Peyer's patch (tissue), 4 donors: ENCODE data around the gene TBCD. TPM values are rescaled to one million over a fixed set of nuclear protein-coding genes. Genes with fewer than 3 reads are reported as not detected.

Experiments used
- DNase-seq, 3 donors: peaks; one replicate each; pipeline ENCODE4 v3.0.0-alpha.2; 2017 to 2019
- H3K27ac ChIP-seq, 4 donors: fragments of 200-600 bp; sonication (generic); one replicate each; pipeline ENCODE4 v1.5.1; 2016 to 2019
- H3K27me3 ChIP-seq, 2 donors: fragments of 200-600 bp; sonication (generic); one replicate each; pipeline ENCODE4 v1.5.1; 2019
- H3K36me3 ChIP-seq, 3 donors: fragments of 200-600 bp; sonication (generic); one replicate each; pipeline ENCODE4 v1.5.1; 2016 to 2019
- H3K4me1 ChIP-seq, 4 donors: fragments of 200-600 bp; sonication (generic); one replicate each; pipeline ENCODE4 v1.5.1; 2016 to 2019
- H3K4me3 ChIP-seq, 4 donors: fragments of 200-600 bp; sonication (generic); 1 replicate in 3 of 4; 2 replicates in 1 of 4; pipeline ENCODE4 v1.5.1; 2016 to 2019; ENCODE audit warnings: mild to moderate bottlenecking in 1 of 4
- H3K9me3 ChIP-seq, 4 donors: fragments of 200-600 bp; sonication (generic); one replicate each; pipeline ENCODE4 v1.5.1; 2016 to 2019; ENCODE audit warnings: mild to moderate bottlenecking in 1 of 4
- POLR2A ChIP-seq, 2 donors: fragments of 450-650 bp; IDR thresholded peaks; one replicate each; pipeline ENCODE4 v1.5.1; 2017; ENCODE audit warnings: antibody characterized with exemption in 2 of 2, mild to moderate bottlenecking in 2 of 2, moderate library complexity in 2 of 2
- total RNA-seq, 4 donors: library from RNA; depleted of rRNA; stranded (reverse); fragments of >200 nt; gene quantifications; one replicate each; pipeline ENCODE4 v1.1.0, GENCODE V29; 2016
- TF ChIP-seq, protein P1 (sequence below), 6 experiments: fragments of 450-650 bp in 4 of 6; fragments of 200-600 bp in 2 of 6; sonication (generic) in 1 of 6; IDR thresholded peaks; one replicate each; pipeline ENCODE4 v1.5.1; 2017 to 2019; ENCODE audit warnings: antibody characterized with exemption in 6 of 6, mild to moderate bottlenecking in 3 of 6, moderate library complexity in 1 of 6

The TBCD gene
- total RNA-seq, 4 donors from 2014 or later = 58.7 to 130 (median 74.8) TPM

GRCh38 chr17:82831818-82832200 lies 79.9 kb downstream of the TBCD start:
- H3K36me3 ChIP-seq = peaks cover 0 to 8% (median 0%) of the 10 kb centered on the region in 3 donors
- no peaks in the 10 kb centered on the region for H3K9me3 ChIP-seq
- peak in 1 of 3 donors; percentile 37 for DNase-seq
- no peak overlapping the region for H3K27ac ChIP-seq
- TF ChIP-seq POLR2A (IDR thresholded peaks at IDR 0.05) = no peak
- TF ChIP-seq, protein P1, sequence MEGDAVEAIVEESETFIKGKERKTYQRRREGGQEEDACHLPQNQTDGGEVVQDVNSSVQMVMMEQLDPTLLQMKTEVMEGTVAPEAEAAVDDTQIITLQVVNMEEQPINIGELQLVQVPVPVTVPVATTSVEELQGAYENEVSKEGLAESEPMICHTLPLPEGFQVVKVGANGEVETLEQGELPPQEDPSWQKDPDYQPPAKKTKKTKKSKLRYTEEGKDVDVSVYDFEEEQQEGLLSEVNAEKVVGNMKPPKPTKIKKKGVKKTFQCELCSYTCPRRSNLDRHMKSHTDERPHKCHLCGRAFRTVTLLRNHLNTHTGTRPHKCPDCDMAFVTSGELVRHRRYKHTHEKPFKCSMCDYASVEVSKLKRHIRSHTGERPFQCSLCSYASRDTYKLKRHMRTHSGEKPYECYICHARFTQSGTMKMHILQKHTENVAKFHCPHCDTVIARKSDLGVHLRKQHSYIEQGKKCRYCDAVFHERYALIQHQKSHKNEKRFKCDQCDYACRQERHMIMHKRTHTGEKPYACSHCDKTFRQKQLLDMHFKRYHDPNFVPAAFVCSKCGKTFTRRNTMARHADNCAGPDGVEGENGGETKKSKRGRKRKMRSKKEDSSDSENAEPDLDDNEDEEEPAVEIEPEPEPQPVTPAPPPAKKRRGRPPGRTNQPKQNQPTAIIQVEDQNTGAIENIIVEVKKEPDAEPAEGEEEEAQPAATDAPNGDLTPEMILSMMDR (IDR thresholded peaks at IDR 0.05) = no peak
- peaks cover 0 to 5% (median 0%) of the 10 kb centered on the region in 4 donors for H3K4me1 ChIP-seq
- H3K27me3 ChIP-seq = no peaks in the 10 kb centered on the region
- peak overlapping the region in 1 of 4 donors; percentile 10 for H3K4me3 ChIP-seq

GRCh38 chr17:82832411-82832810 lies 80.5 kb downstream of the TBCD start:
- TF ChIP-seq POLR2A (IDR thresholded peaks at IDR 0.05) = no peak
- TF ChIP-seq, protein P1 (IDR thresholded peaks at IDR 0.05) = no peak
- Histone ChIP-seq H3K4me1 (peaks cover 0 to 11% (median under 1%) of the 10 kb centered on the region in 4 donors), H3K36me3 (peaks cover 0 to 6% (median 0%) of the 10 kb centered on the region in 3 donors), H3K9me3 (no peaks in the 10 kb centered on the region), H3K4me3 (no peak overlapping the region), H3K27ac (no peak overlapping the region), H3K27me3 (no peaks in the 10 kb centered on the region)
- DNase-seq = peak in 1 of 3 donors; percentile 30

- Histone ChIP-seq H3K36me3 (peaks cover 0 to under 1% (median 0%) of the 10 kb centered on the region in 3 donors), H3K4me1 (peaks cover 0 to 15% (median 3%) of the 10 kb centered on the region in 4 donors), H3K9me3 (no peaks in the 10 kb centered on the region), H3K27me3 (no peaks in the 10 kb centered on the region), H3K4me3 (no peak overlapping the region), H3K27ac (no peak overlapping the region)
- peak in 1 of 3 donors; percentile 28 for DNase-seq
- TF ChIP-seq, protein P1 (IDR thresholded peaks at IDR 0.05) = no peak
- TF ChIP-seq POLR2A (IDR thresholded peaks at IDR 0.05) = no peak
These were observed 81.1 kb downstream of the TBCD start for GRCh38 chr17:82832881-82833475.

GRCh38 chr17:82835122-82835521 lies 83.3 kb downstream of the TBCD start:
- Histone ChIP-seq H3K36me3 (no peaks in the 10 kb centered on the region), H3K27me3 (no peaks in the 10 kb centered on the region), H3K27ac (no peak overlapping the region), H3K4me3 (no peak overlapping the region), H3K9me3 (no peaks in the 10 kb centered on the region), H3K4me1 (peaks cover 0 to 15% (median 3%) of the 10 kb centered on the region in 4 donors)
- TF ChIP-seq, protein P1 (IDR thresholded peaks at IDR 0.05) = no peak
- TF ChIP-seq POLR2A (IDR thresholded peaks at IDR 0.05) = no peak
- DNase-seq = no peak

GRCh38 chr17:82835766-82836512 lies 84.1 kb downstream of the TBCD start:
- no peaks in the 10 kb centered on the region for H3K27me3 ChIP-seq
- H3K4me3 ChIP-seq = no peak overlapping the region
- DNase-seq = no peak
- TF ChIP-seq, protein P1 (IDR thresholded peaks at IDR 0.05) = no peak
- TF ChIP-seq POLR2A (IDR thresholded peaks at IDR 0.05) = no peak
- peaks cover 0 to 15% (median 3%) of the 10 kb centered on the region in 4 donors for H3K4me1 ChIP-seq
- no peak overlapping the region for H3K27ac ChIP-seq
- H3K36me3 ChIP-seq = no peaks in the 10 kb centered on the region
- H3K9me3 ChIP-seq = no peaks in the 10 kb centered on the region
